Osteoblast (primary cell): ENCODE results near the gene AMOTL1. TPM values are rescaled to one million over a fixed set of nuclear protein-coding genes. Genes with fewer than 3 reads are reported as not detected.
A peak's percentile ranks its signal among the peaks of the same experiment; 100 is the strongest.

Experiments used
- DNase-seq: peaks from one replicate; pipeline ENCODE4 v3.0.0; 2011; ENCODE audit warnings: low spot score, mixed read lengths; ENCODE audit not compliant: insufficient read length; ENCODE audit errors: missing footprints
- H2AFZ ChIP-seq: 2 replicates; pipeline ENCODE4 v1.6.0; 2011; ENCODE audit warnings: mild to moderate bottlenecking, low read length
- H3K27ac ChIP-seq: 2 replicates; pipeline ENCODE4 v1.5.1; 2011; ENCODE audit warnings: mild to moderate bottlenecking, low read depth, low read length, moderate library complexity
- H3K27me3 ChIP-seq: 2 replicates; pipeline ENCODE4 v1.6.0; 2012; ENCODE audit warnings: mild to moderate bottlenecking, control low read depth, inconsistent platforms, low read length, moderate library complexity; ENCODE audit not compliant: insufficient read depth
- H3K36me3 ChIP-seq: 2 replicates; pipeline ENCODE4 v1.5.1; 2011; ENCODE audit warnings: mild to moderate bottlenecking, low read length, control low read depth, moderate library complexity; ENCODE audit not compliant: insufficient read depth
- H3K4me1 ChIP-seq: 2 replicates; pipeline ENCODE4 v1.5.1; 2011; ENCODE audit warnings: mild to moderate bottlenecking, low read length, control low read depth, moderate library complexity; ENCODE audit not compliant: insufficient read depth
- H3K4me2 ChIP-seq: 2 replicates; pipeline ENCODE4 v1.6.0; 2011; ENCODE audit warnings: mild to moderate bottlenecking, low read length; ENCODE audit not compliant: insufficient read depth
- H3K4me3 ChIP-seq: fragments of 200-600 bp; sonication (generic); 3 replicates; pipeline ENCODE4 v1.5.1; 2012; ENCODE audit warnings: mild to moderate bottlenecking, low read length, inconsistent platforms; ENCODE audit not compliant: insufficient read depth
- H3K79me2 ChIP-seq: 2 replicates; pipeline ENCODE4 v1.6.0; 2012; ENCODE audit warnings: mild to moderate bottlenecking, low read length, control low read depth, inconsistent platforms; ENCODE audit not compliant: insufficient read depth
- H3K9me3 ChIP-seq: 2 replicates; pipeline ENCODE4 v1.5.1; 2011; ENCODE audit warnings: low read depth, low read length, control low read depth
- H4K20me1 ChIP-seq: 2 replicates; pipeline ENCODE4 v1.6.0; 2012; ENCODE audit warnings: mild to moderate bottlenecking, low read length, control low read depth; ENCODE audit not compliant: insufficient read depth
- CTCF ChIP-seq: IDR thresholded peaks from 2 replicates; pipeline ENCODE4 v1.5.1; 2011; ENCODE audit warnings: mild to moderate bottlenecking, low read depth, low read length, moderate library complexity; ENCODE audit errors: extremely low read depth
- total RNA-seq: library from RNA; depleted of rRNA; stranded (reverse); fragments of >200 nt; gene quantifications from 2 replicates; pipeline ENCODE4 v1.2.3, GENCODE V29; 2012

The AMOTL1 gene
- total RNA-seq, 1 donor, result 53.6 TPM

- Histone ChIP-seq H2AFZ (peak overlapping the region; percentile 7), H3K27me3 (no peaks in the 10 kb centered on the region), H3K4me1 (peaks cover 41% of the 10 kb centered on the region), H3K27ac (peak overlapping the region; percentile 85), H4K20me1 (peaks cover 3% of the 10 kb centered on the region), H3K4me3 (peak overlapping the region; percentile 32), H3K9me3 (no peaks in the 10 kb centered on the region), H3K79me2 (peaks cover 89% of the 10 kb centered on the region), H3K36me3 (no peaks in the 10 kb centered on the region), H3K4me2 (peak overlapping the region; percentile 31)
- no peak for DNase-seq
- TF ChIP-seq CTCF, result no peak
Observed at GRCh38 chr11:94780432-94780831, 12.3 kb downstream of the AMOTL1 start.

- peak; percentile 86 for DNase-seq
- Histone ChIP-seq H3K27ac (peak overlapping the region; percentile 85), H3K9me3 (no peaks in the 10 kb centered on the region), H3K79me2 (peaks cover 86% of the 10 kb centered on the region), H3K4me1 (peaks cover 35% of the 10 kb centered on the region), H3K4me2 (peak overlapping the region; percentile 62), H3K36me3 (no peaks in the 10 kb centered on the region), H3K4me3 (no peak overlapping the region), H3K27me3 (no peaks in the 10 kb centered on the region), H4K20me1 (no peaks in the 10 kb centered on the region), H2AFZ (no peak overlapping the region)
- no peak for TF ChIP-seq CTCF
Observed at GRCh38 chr11:94781837-94782236, 13.7 kb downstream of the AMOTL1 start.

- Histone ChIP-seq H3K9me3 (no peaks in the 10 kb centered on the region), H3K4me2 (peak overlapping the region; percentile 62), H3K36me3 (no peaks in the 10 kb centered on the region), H3K27me3 (no peaks in the 10 kb centered on the region), H4K20me1 (no peaks in the 10 kb centered on the region), H3K79me2 (peaks cover 85% of the 10 kb centered on the region), H3K4me1 (peaks cover 31% of the 10 kb centered on the region), H3K27ac (peak overlapping the region; percentile 85), H3K4me3 (no peak overlapping the region), H2AFZ (no peak overlapping the region)
- no peak for DNase-seq
- TF ChIP-seq CTCF, result no peak
Observed at GRCh38 chr11:94782446-94782845, 14.3 kb downstream of the AMOTL1 start.

- Histone ChIP-seq H2AFZ (no peak overlapping the region), H3K4me3 (no peak overlapping the region), H3K9me3 (no peaks in the 10 kb centered on the region), H3K79me2 (peaks cover 83% of the 10 kb centered on the region), H3K36me3 (no peaks in the 10 kb centered on the region), H3K27me3 (no peaks in the 10 kb centered on the region), H4K20me1 (no peaks in the 10 kb centered on the region), H3K27ac (no peak overlapping the region), H3K4me2 (no peak overlapping the region), H3K4me1 (peaks cover 52% of the 10 kb centered on the region)
- no peak for TF ChIP-seq CTCF
- DNase-seq, result no peak
Observed at GRCh38 chr11:94784884-94785283, 16.7 kb downstream of the AMOTL1 start.
